HCT116 (cell line): ENCODE data around the gene TTC23L. TPM values are rescaled to one million over a fixed set of nuclear protein-coding genes. Genes with fewer than 3 reads are reported as not detected.

Experiments
- ATAC-seq: fragments of 200-7000 bp; cut with Tn5 transposase; 2 replicates; pipeline ENCODE4 v1.9.1; 2020; ENCODE audit warnings: mild to moderate bottlenecking, moderate library complexity
- BruUV-seq: library from RNA; stranded (reverse); fragments of 400-500 nt; replicated peaks from 2 replicates; lab custom pipeline; 2021; lab: Mats Ljungman, UMichigan
- CTCF ChIA-PET: fragments of 300-600 bp; sonication (Branson Sonifier 250); formaldehyde crosslinking; loops from one replicate; lab custom pipeline; 2021; ENCODE audit warnings: antibody characterized with exemption; lab: Charles Lee
- POLR2A ChIA-PET: fragments of 300-600, 350-600 bp; sonication (Branson Sonifier 250); formaldehyde crosslinking; loops from one replicate; lab custom pipeline; 2021; ENCODE audit warnings: antibody characterized with exemption; lab: Charles Lee
- RAD21 ChIA-PET, 2 experiments: fragments of 300-600 bp; sonication (Branson Sonifier 250); formaldehyde crosslinking; loops; one replicate each; lab custom pipeline; 2023; ENCODE audit warnings: low total read pairs in 2 of 2; ENCODE audit not compliant: uncharacterized antibody in 2 of 2, unreplicated experiment in 2 of 2, low non-redundant PET in 1 of 2; lab: Charles Lee
- DNase-seq: peaks from one replicate; pipeline ENCODE4 v3.0.0-alpha.2; 2010; ENCODE audit warnings: low read depth, low spot score
- H2AFZ ChIP-seq: fragments of 200-600 bp; shearing (Covaris generic), sonication (generic); 2 replicates; pipeline ENCODE4 v1.6.1; 2017; ENCODE audit warnings: low read depth, mixed run types, mixed read lengths, antibody characterized with exemption, low read length; ENCODE audit not compliant: poor library complexity, severe bottlenecking
- H3K27ac ChIP-seq: 2 replicates; pipeline ENCODE4 v1.5.1; 2012; ENCODE audit warnings: low read depth, low read length
- H3K27me3 ChIP-seq: fragments of 200-600 bp; sonication (generic); 2 replicates; pipeline ENCODE4 v1.6.1; 2016; ENCODE audit warnings: mixed run types, low read length, mixed read lengths; ENCODE audit not compliant: insufficient read depth
- H3K36me3 ChIP-seq, 2 experiments: fragments of 200-500 bp in 1 of 2; fragments of 200-600 bp in 1 of 2; sonication (Bioruptor generic) in 1 of 2; sonication (generic) in 1 of 2; 2 replicates each; pipeline versions ENCODE4 v1.5.1 to v1.6.1; 2014 to 2016; ENCODE audit warnings: low read length in 2 of 2, inconsistent platforms in 1 of 2, mixed read lengths in 1 of 2, mixed run types in 1 of 2; ENCODE audit not compliant: insufficient read depth in 2 of 2, control insufficient read depth in 1 of 2
- H3K4me1 ChIP-seq, 2 experiments: fragments of 200-600 bp in 1 of 2; sonication (generic) in 1 of 2; 2 replicates each; pipeline versions ENCODE4 v1.5.1 to v1.6.1; 2012 to 2017; ENCODE audit warnings: low read length in 2 of 2, inconsistent platforms in 1 of 2, mild to moderate bottlenecking in 1 of 2, mixed read lengths in 1 of 2, mixed run types in 1 of 2, moderate library complexity in 1 of 2; ENCODE audit not compliant: insufficient read depth in 2 of 2, control insufficient read depth in 1 of 2
- H3K4me2 ChIP-seq: fragments of 200-600 bp; sonication (generic); 2 replicates; pipeline ENCODE4 v1.6.1; 2017; ENCODE audit warnings: mixed run types, low read length, mixed read lengths
- H3K4me3 ChIP-seq, 2 experiments: fragments of 200-600 bp in 1 of 2; sonication (generic) in 1 of 2; replicated peaks in 1 of 2; 2 replicates each; pipeline ENCODE4 v1.5.1; 2011 to 2016; ENCODE audit warnings: low read length in 2 of 2, control low read depth in 1 of 2, low read depth in 1 of 2, mild to moderate bottlenecking in 1 of 2, mixed read lengths in 1 of 2, mixed run types in 1 of 2
- H3K79me2 ChIP-seq: fragments of 200-600 bp; sonication (generic); 2 replicates; pipeline ENCODE4 v1.6.1; 2017; ENCODE audit warnings: mild to moderate bottlenecking, mixed run types, low read length, moderate library complexity, mixed read lengths; ENCODE audit not compliant: insufficient read depth
- H3K9ac ChIP-seq: fragments of 200-600 bp; sonication (generic); 2 replicates; pipeline ENCODE4 v1.6.1; 2016; ENCODE audit warnings: low read length, mixed read lengths
- H3K9me2 ChIP-seq: fragments of 200-600 bp; sonication (generic), shearing (Covaris generic); 2 replicates; pipeline ENCODE4 v1.6.1; 2017; ENCODE audit warnings: mixed run types, mild to moderate bottlenecking, moderate library complexity; ENCODE audit not compliant: insufficient read depth
- H3K9me3 ChIP-seq, 2 experiments: fragments of 200-500 bp in 1 of 2; fragments of 200-600 bp in 1 of 2; sonication (Bioruptor generic) in 1 of 2; sonication (generic) in 1 of 2; 2 replicates each; pipeline ENCODE4 v1.6.1; 2014 to 2017; ENCODE audit warnings: low read length in 2 of 2, mixed read lengths in 2 of 2, inconsistent platforms in 1 of 2, low read depth in 1 of 2, mild to moderate bottlenecking in 1 of 2, mixed run types in 1 of 2, moderate library complexity in 1 of 2; ENCODE audit not compliant: control insufficient read depth in 1 of 2, insufficient read depth in 1 of 2
- H4K20me1 ChIP-seq: fragments of 200-600 bp; sonication (generic), shearing (Covaris generic); 2 replicates; pipeline ENCODE4 v1.6.1; 2017; ENCODE audit warnings: mixed run types, mild to moderate bottlenecking, moderate library complexity; ENCODE audit not compliant: insufficient read depth
- ATF3 ChIP-seq: IDR thresholded peaks from 2 replicates; pipeline ENCODE4 v1.6.1; 2012
- CBX3 ChIP-seq: IDR thresholded peaks from 2 replicates; pipeline ENCODE4 v1.6.1; 2012; ENCODE audit warnings: low read depth
- CEBPB ChIP-seq: IDR thresholded peaks from 2 replicates; pipeline ENCODE4 v1.6.1; 2012; ENCODE audit warnings: low read depth
- CTCF ChIP-seq, 3 experiments: fragments of 200-600 bp in 1 of 3; sonication (generic) in 1 of 3; IDR thresholded peaks in 2 of 3; conservative IDR thresholded peaks in 1 of 3; 2 replicates each; pipeline ENCODE4 v1.5.1; 2012 to 2017; ENCODE audit warnings: low read depth in 2 of 3, low read length in 2 of 3, antibody characterized with exemption in 1 of 3, borderline replicate concordance in 1 of 3, control low read depth in 1 of 3, mild to moderate bottlenecking in 1 of 3, mixed read lengths in 1 of 3, mixed run types in 1 of 3, moderate library complexity in 1 of 3; ENCODE audit not compliant: insufficient read depth in 1 of 3
- EGR1 ChIP-seq: IDR thresholded peaks from 2 replicates; pipeline ENCODE4 v1.6.1; 2012; ENCODE audit warnings: low read depth
- ELF1 ChIP-seq: IDR thresholded peaks from 2 replicates; pipeline ENCODE4 v1.6.1; 2012; ENCODE audit warnings: low read depth, borderline replicate concordance
- EZH2 ChIP-seq: fragments of 200-600 bp; sonication (generic); IDR thresholded peaks from 2 replicates; pipeline ENCODE4 v1.6.1; 2017; ENCODE audit warnings: antibody characterized with exemption, mixed run types
- JUND ChIP-seq: IDR thresholded peaks from 2 replicates; pipeline ENCODE4 v1.6.1; 2012
- MAX ChIP-seq: IDR thresholded peaks from 2 replicates; pipeline ENCODE4 v1.6.1; 2012
- POLR2A ChIP-seq: IDR thresholded peaks from 2 replicates; pipeline ENCODE4 v1.7.0; 2011; ENCODE audit warnings: borderline replicate concordance; ENCODE audit not compliant: insufficient read depth, insufficient read length; ENCODE audit errors: extremely low read depth
- REST ChIP-seq: IDR thresholded peaks from 2 replicates; pipeline ENCODE4 v1.6.1; 2012; ENCODE audit warnings: low read depth
- SP1 ChIP-seq: IDR thresholded peaks from 2 replicates; pipeline ENCODE4 v1.6.1; 2012; ENCODE audit warnings: low read depth
- SRF ChIP-seq: IDR thresholded peaks from 2 replicates; pipeline ENCODE4 v1.6.1; 2012; ENCODE audit warnings: low read depth
- YY1 ChIP-seq: IDR thresholded peaks from 2 replicates; pipeline ENCODE4 v1.6.1; 2011; ENCODE audit warnings: low read length, low read depth, moderate library complexity, mild to moderate bottlenecking; ENCODE audit not compliant: insufficient replicate concordance; ENCODE audit errors: extremely low read depth
- ZNF274 ChIP-seq: fragments of 200-500 bp; sonication (Bioruptor generic); IDR thresholded peaks from 2 replicates; pipeline ENCODE4 v1.6.1; 2014; ENCODE audit warnings: mild to moderate bottlenecking, low read depth, low read length, inconsistent platforms
- intact Hi-C: fragments of 100-400 bp; cut with micrococcal nuclease; formaldehyde crosslinking; loops from 2 replicates; pipeline ENCODE4 v1.10.0; 2022
- total RNA-seq: library from RNA; stranded (reverse); gene quantifications from one replicate; pipeline ENCODE4 v1.2.1, GENCODE V29; 2021; ENCODE audit not compliant: unreplicated experiment

TTC23L gene
- total RNA-seq, 1 experiment from 2014 or later: 1.0 TPM

DNA sequence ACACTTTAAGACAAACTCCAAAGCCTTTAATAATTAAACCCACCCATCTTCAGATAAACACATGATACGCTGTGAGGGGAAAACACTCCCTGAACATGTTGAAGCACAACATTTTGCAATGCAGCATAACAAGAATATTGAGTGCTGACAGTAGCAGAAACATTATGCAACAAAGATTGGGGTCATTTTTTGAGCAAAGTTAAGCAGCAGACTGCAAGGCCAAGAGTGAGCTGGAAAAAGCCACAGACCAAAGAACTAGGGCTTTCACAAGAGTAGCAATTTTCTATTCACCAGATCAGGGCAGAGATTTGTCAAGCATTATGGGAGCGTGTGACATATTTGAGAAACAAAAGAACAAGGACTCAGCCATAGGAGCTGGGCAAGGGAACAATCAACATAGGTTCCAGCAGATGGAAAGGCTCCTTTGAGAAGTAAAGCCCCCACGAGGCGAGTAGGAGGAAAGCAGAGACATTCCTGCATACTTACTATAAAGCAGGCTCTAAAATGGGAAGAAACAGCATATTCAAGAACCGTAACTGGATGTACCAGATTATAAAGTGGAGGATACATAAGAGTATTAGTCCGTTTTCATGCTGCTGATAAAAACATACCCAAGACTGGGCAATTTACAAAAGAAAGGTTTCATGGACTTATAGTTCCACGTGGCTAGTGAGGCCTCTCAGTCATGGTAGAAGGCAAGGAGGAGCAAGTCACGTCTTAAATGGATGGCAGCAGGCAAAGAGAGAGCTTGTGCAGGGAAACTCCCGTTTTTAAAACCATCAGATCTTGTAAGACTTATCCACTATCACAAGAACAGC is 4.8 kb upstream of the TTC23L start:
- intact Hi-C loops: no loop called here
- TSS peak; percentile 12 for BruUV-seq
- no peak overlapping the region for H3K9ac ChIP-seq
- H3K4me2 ChIP-seq: no peak overlapping the region
- H4K20me1 ChIP-seq: no peaks in the 10 kb centered on the region
- CTCF ChIA-PET: no interaction called here
- H3K27me3 ChIP-seq: no peaks in the 10 kb centered on the region
- H3K9me2 ChIP-seq: no peaks in the 10 kb centered on the region
- H3K9me3 ChIP-seq: no peaks in the 10 kb centered on the region
- no peak overlapping the region for H2AFZ ChIP-seq
- no peak for ATAC-seq
- RAD21 ChIA-PET: no interaction called here
- no peak for TF ChIP-seq SRF
- TF ChIP-seq SP1: no peak
- H3K79me2 ChIP-seq: no peaks in the 10 kb centered on the region
- POLR2A ChIA-PET: no interaction called here
- no peak overlapping the region for H3K4me3 ChIP-seq
- H3K36me3 ChIP-seq: peaks cover 0 to 2% of the 10 kb centered on the region in 2 experiments; a peak in 2 of 4 replicates
- no peak overlapping the region for H3K27ac ChIP-seq
- no peak for DNase-seq
- H3K4me1 ChIP-seq: peaks cover 0 to 8% of the 10 kb centered on the region in 2 experiments; a peak in 1 of 4 replicates

DNA sequence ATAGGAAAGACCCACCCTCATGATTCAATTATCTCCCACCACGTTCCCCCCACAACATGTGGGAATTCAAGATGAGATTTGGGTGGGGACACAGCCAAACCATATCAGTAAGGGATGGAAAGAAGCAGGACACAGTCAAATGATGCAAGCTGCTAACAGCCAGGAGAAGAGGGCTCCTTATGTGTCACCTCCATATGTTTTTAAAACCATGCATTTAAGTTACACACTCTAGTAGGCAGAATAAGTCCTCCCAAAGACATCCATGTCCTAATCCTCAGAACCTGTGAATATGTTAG is 4.2 kb upstream of the TTC23L start:
- H3K9me3 ChIP-seq: no peaks in the 10 kb centered on the region
- peaks cover 0 to 2% of the 10 kb centered on the region in 2 experiments; a peak in 2 of 4 replicates for H3K36me3 ChIP-seq
- RAD21 ChIA-PET: no interaction called here
- H3K27ac ChIP-seq: no peak overlapping the region
- POLR2A ChIA-PET: no interaction called here
- TF ChIP-seq SP1: no peak
- no peak for TF ChIP-seq MAX
- no peak for TF ChIP-seq EGR1
- no peak for TF ChIP-seq CTCF (IDR thresholded peaks at IDR 0.05 in 2 of 3, conservative IDR thresholded peaks at IDR 0.05 in 1 of 3; ENCODE audit: borderline replicate concordance in 1 of 3, insufficient read depth in 1 of 3, low read depth in 2 of 3, low read length in 2 of 3)
- no peak for TF ChIP-seq POLR2A
- TF ChIP-seq YY1: no peak
- no peak for TF ChIP-seq SRF
- TF ChIP-seq REST: no peak
- no peak for TF ChIP-seq JUND
- no peak for TF ChIP-seq ATF3
- no peak for TF ChIP-seq ZNF274
- no peak for TF ChIP-seq ELF1
- TF ChIP-seq CEBPB: no peak
- no peak for TF ChIP-seq CBX3
- TF ChIP-seq EZH2: no peak
- H3K4me1 ChIP-seq: peaks cover 4 to 14% of the 10 kb centered on the region in 2 experiments; a peak in 3 of 4 replicates
- no peaks in the 10 kb centered on the region for H3K27me3 ChIP-seq
- intact Hi-C loops: no loop called here
- H3K79me2 ChIP-seq: no peaks in the 10 kb centered on the region
- no peak overlapping the region for H3K4me2 ChIP-seq
- H3K4me3 ChIP-seq: no peak overlapping the region
- H2AFZ ChIP-seq: no peak overlapping the region
- H3K9ac ChIP-seq: no peak overlapping the region
- H3K9me2 ChIP-seq: no peaks in the 10 kb centered on the region
- CTCF ChIA-PET: no interaction called here
- DNase-seq (no peak), ATAC-seq (no peak)
- H4K20me1 ChIP-seq: no peaks in the 10 kb centered on the region
- no TSS peak for BruUV-seq
